ENCODE results near the gene SND1.
A peak's percentile ranks its signal among the peaks of the same experiment; 100 is the strongest.
"Not testable (repeated sequence)": the region's sequence is repeated elsewhere in the genome, so short reads cannot be mapped to it uniquely, and the experiment has no call there.

Gene SND1

DNA sequence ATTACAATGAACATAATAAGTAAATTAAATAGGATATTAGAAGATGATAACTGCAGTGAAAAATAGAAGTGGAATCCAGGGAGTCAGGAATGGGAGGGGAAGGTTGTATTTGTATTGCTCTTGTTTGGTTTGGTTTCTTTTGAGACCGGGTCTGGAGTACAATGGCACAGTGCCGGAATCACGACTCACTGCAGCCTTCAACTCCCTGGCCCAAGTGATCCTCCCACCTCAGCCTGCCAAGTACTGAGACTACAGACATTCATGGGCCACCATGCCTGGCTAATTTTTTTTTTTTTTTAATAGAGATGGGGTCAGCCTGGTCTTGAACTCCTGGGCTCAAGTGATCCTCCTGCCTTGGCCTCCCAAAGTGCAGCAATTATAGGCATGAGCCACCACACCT is 439.1 kb downstream of the SND1 start:
- DNase-seq: no peak

DNA sequence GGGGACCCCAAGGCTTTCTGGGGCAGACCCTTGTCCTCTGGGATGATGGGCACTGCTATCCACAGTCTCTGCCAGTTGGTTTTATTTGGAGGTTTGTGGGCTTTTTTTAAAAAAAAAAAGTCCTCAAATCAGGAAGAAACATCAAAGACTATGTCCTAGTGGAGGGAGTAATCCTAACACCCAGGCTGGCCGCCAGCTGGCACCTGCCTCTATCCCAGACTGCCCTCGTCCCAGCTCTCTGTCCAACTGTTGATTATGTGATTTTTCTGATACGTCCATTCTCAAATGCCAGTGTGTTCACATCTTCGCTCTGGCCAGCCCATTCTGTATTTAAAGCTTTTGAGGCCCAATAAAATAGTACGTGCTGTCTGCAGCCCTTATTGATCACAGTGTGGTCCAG is 440.2 kb downstream of the SND1 start:
- no peak for DNase-seq

DNA sequence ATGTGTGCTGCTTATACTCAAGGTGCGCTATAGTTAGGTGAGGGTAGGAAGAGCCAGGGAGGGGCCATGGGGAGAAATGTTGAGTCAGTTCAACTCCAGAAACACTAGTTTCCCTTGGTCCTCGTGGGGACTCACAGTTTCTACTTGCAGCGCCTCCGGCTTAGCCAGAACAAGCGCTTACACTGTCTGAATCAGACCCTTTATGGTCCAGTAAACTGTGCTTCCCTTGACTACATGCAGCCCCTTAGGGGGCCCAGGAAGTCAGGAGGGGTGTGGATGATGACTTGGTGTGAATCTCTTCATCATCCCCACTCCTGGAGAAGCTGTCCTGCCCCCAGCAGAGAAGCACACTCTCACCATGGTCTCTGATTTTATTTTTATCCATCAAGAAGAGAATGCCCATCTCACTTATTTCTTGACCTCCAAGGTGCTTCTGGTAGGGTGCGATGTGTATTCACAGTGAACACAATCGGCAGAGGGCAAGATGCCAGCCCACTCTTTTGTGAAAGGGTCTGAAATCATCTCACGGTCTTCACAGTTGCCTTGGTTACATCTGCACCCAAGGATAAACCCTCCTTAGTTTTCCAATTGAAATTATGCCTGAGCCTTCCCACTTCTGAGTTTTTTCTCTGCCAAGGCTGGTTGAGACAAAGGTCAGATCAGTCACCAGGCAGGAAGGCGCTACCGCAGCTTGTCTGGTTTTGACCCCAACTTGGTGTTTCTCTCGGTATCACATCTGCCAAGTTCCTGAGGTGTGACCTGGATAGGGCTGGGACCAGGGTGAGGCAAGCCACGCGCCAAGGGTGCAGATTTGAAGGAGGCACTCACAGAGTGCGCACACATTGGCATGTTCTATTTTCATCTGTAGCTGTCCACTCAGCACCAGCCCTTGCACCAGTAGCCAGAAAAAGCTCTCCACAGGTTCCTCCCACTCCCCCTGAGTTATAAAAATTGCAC is 441.9 kb downstream of the SND1 start:
- no peak for DNase-seq

DNA sequence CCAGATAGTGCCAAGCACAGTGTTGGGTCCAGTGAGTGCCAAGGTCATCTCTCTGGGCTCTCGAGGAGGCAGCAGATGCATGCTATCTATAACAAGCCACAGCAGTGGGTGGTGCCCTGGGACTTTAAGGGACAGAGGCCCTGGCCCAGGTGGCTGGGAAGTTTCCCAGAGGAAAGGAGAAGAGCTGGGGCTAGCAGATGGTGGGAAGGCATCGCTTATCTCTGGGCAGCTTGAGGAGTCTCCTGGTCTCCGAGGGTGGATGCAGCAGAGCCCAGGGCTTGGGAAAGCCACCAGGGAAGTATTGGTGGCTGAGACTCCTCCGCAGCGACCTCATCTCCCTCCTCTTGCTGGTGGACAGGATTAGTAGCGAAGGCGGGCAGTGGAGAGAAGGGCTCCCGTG is 442.7 kb downstream of the SND1 start:
- no peak for DNase-seq

DNA sequence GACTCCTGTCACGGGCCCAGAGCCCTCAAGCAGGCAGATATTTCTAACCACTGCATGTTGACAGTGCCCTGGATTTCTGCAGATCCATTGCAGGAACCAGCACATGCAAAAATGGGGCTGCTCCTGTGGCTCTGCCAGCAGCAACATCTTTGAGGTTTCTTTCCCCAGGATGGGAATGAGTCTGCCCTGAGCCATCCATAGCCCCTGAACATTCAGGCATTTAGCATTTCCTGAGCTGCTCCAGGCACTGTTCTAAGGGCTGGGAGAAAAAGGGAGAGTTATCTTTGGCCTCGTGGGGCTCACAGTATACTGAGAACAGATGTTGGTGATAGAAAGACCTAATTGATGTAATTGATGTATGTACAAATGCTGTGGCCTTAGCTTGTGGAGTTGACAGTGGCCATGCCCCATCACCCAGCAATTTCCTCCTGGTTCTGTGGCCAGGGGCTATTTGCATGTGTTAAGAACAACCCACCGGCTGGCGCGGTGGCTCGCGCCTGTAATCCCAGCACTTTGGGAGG is 445.3 kb downstream of the SND1 start:
- DNase-seq: no peak

DNA sequence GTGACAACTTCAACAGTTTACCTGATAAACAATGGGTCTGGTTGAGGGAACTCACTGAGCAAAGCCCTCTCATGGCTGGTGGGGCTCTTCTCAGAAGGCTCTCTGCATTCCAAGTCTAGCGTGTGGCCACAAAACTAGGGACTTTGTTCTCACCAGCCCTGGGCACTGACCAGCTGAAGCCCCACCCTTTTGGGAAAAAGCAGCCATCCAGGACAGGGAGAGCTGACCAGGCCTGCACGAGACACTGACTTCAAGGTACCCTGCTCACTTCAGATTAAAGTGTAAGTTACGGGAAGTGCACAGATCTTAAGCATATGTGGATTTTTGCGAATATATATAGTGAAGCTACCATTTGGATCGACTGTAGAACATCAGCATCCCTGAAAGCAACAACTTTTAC is 446.6 kb downstream of the SND1 start:
- no peak for DNase-seq

DNA sequence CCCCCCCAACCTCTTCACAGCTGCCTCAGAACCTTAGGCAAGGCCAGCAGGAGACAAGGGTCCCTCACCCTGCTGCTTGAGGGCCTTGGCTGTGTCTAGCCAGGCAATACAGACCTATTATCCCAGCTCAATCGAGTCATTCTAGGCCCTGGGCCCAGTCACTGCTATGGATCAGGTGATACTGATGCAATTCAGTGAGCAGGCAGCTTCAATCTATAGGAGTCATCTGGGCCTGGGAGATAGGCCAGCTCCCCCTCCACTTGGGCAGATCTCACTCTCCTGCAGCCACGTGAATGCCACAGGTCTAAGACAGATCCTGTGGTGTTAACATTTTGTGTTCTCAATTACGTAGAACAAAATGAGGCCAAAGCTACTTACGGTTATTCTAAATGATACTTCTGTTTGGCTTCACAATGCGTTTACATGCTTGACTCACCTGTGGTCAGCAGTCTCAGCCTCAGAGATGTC is 447.2 kb downstream of the SND1 start:
- DNase-seq: no peak

DNA sequence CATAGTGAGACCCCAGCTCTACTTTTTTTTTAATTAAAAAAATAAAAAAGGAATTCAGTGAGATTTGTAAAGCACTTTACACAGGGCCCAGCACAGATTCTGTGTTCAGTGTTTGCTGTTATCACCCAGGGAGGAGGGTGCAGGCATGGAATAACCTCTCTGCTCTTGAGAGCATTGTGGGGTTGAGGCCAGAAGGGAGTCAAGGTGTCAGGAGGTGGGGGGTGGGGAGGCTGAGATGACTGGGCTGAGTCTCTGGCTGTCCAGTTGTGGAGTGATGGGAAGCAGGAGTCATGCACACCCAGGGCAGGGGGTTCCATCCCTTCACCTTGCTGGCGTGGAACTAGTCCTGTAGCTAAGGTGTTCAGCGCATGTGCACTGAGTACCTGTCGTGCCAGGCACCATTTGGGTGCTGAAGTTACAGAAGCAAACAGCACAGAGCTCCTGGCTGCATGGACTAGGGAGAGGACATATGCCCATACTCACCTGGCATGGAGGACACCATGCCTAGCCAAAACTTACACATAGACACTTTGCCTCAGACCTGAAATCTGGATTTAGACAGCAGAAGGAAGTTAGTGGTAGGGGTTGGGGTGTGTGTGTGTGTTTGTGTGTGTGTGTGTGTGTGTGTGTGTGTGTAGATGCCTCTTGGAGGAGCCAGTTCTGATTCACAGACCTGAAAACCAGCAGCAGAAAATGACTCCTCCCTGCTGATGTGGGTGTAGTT is 448.4 kb downstream of the SND1 start:
- no peak for DNase-seq

DNA sequence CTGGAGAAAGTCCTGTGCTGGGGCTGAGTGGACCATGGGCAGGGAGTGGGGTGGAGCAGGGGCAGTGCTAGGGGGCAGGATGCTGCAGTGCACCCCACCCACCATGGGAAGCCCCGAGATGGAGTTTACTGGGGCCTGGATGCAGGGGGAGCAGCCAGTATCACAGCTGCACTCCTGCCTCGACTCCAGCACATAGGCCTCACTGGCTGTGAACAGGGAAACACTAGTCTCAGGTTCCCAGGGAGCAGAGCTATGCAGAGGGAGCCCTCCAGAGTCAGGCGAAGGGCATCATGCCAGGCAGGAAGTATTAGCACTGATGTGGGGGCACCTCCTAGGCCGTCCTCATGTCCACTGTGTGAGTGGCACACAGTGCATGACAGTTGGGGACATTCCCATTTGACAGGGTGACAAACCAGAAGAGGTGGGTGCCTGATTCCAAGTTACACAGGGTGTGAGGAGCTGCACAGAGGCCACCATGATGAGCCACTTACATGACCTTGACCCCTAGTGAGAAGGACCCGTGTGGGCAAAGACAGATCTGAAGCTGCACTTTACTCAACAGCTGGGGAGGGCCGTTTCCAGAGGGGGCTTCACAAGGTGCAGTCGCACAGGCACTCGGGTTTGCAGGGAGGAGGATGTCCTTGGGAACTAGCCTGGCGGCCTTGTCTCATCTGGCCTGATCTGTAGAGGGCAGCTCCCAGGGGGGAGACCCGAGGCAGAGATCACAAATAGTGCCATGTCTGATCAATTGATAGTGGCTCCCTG is 449.1 kb downstream of the SND1 start:
- no peak for DNase-seq

DNA sequence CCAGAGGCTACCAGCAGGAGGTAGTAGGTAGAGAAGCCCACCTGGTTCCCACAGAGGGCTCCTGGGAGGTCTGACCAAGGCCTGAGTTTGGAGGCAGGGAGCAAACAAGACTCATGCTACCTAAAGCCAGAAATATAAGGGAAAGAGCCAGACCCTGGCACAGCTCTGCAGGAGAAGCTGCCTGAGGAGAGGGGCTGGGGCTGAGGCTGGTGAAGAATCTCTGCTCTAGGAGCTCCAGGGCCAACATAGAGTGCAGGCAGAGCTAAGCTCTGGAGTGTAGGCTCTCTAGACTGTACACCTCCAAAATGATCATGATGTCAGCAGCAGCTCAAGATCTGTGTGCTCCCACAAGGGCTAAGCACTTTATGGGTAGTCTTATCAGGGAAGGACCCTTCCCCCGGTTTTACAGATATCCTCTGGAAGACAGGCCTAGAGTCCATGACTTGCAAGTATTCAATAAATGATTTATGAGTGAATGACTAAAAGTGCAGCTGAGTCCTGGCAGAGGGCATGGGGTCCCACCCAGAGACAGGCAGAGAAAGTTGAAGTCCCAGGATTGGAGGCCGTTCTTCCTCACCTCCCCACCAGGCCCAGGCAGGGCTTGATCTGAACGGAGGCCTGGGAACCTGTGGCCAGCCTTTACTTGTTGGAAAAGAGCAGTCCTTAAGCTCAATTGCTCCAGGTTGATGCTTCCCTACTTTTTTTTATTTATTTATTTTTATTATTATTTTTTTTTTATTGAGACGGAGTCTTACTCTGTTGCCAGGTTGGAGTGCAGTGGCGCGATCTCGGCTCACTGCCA is 450.7 kb downstream of the SND1 start:
- no peak for DNase-seq

DNA sequence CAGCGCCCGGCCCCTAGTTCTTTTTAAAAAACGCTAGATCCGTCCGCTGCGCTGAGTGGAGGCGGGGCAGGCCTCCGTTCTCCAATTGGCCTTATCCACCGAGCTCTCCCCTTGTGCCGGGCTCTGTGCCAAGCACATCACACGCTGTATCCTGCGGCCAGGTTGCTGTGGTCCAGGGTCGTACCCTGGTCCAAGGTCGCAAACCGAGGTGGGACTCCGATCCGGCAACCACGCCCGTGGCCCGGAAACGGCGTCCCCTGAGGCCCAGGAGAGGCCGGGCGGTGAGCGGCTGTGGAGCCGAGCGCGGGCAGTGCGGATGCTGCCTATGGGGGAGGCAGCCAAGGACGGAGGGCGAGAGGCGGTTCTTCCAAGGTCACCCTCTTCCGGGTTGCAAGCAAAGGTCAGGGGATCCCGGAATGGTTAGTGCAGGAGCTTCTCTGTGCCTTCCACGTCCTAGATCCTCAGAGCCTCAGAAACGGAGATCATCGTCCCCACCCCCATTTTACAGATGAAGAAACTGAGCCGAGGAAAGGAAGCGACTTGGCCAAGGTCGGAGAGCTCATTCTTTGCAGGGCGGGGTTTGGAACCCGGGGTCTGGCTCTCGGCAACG is 451.6 kb downstream of the SND1 start:
- DNase-seq: peak; percentile 9

DNA sequence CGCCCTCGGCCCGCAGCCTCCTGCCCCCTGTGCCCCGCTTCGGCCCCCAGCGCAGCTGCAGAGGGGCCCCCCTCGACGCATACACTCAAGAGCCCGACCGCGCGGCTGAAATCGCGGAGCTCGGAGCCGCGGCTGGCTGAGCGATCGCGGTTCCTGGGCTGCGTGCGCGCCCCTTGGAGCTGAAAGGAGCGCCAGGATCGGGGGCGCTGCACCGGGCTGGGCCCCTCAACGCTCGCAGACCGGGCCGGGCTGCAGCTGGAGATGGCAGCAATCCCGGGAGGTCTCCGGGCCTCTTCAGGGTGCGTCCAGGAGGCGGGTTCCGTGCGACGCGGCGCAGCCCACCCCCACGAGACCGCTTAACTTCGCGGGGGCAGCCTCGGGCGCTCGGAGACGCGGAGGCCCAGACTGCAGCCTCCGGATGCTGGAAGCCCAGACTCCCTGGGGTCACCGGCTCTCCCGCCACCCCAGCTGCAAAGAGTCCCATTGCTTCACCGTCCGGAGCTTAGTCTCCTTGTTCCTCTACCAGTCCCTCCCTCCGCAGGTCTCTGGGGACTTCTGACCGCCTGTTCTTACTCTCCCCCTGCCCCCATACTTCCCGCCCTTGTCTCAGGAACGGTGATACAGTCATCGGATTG is 452.2 kb downstream of the SND1 start:
- DNase-seq: no peak

DNA sequence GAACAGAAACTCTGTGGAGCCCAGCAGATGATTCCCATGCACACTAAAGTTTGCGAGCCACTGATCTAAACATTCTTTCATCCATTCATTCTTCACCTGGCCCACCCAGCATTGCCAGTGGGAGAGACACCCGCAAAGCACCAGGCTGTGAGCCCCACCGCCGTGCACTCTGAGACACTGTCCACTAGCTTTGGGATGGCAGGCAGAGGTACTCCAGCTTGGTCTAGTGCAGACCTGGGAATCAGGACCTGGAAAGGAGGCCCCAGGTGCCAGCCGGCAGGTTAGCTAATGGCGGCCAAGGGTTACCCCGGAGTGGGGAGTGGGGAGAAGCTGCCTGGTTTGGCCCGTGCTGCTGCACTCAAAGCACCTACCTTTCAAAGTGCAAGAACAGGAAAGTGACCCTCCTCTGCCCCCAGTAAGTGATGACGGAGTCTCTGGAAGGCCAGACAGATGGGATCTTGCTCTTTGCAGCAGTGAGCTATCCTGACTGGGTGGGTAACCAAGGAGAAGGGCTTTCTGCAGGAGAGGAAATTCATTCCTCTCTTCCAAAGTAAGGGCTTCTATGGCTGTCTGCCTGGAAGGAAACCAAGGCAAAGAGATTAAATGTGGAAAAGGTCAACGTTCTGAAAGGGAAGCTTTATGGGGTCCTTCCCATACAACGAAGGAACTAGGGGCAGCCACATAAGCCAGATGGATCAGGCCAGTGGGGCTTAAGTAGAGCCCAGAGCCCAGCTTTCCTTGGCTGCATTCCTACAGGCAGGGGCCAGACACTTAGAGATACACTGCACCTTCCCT is 453.4 kb downstream of the SND1 start:
- DNase-seq: no peak

DNA sequence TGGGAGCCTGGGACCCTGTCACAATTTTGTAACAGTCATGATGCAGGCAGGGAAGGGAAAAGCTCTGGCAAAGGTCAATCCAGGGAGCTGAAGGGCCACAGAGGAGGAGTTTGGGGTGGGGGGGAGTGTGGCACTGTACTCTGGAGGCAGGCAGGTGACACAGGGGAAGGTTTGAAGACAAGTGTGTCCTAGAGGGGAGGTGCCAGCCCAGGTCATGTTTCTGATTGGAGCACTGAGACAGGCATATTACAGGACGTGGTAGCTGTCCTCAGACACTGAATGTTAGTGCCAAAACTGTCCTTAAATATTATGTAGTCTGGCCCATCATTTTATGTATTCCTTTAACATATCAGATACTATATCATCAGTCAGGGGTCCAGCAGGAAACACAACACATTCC is 454.8 kb downstream of the SND1 start:
- DNase-seq: no peak

DNA sequence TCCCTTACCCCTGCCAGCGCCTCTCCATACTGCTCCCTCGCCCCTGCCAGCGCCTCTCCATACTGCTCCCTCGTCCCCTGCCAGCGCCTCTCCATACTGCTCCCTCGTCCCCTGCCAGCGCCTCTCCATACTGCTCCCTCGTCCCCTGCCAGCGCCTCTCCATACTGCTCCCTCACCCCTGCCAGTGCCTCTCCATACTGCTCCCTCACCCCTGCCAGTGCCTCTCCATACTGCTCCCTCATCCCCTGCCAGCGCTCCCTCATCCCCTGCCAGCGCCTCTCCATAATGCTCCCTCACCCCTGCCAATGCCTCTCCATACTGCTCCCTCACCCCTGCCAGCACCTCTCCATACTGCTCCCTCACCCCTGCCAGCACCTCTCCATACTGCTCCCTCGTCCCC is 455.5 kb downstream of the SND1 start:
- DNase-seq: not testable (repeated sequence)

DNA sequence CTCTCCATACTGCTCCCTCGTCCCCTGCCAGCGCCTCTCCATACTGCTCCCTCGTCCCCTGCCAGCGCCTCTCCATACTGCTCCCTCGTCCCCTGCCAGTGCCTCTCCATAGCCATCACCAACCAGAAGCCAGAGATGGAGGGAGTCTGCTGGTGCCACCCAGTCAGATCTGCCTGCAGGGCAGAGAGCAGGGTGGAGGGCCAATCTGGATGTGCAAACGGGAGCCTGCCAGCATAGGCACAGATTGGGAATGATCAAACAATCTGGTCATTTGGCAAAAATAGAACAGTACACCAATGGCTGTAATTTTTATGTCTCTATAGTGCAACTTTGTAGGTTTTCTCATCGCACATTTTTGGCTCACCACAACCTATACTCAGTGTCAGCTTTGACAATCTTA is 456.1 kb downstream of the SND1 start:
- DNase-seq: no peak

DNA sequence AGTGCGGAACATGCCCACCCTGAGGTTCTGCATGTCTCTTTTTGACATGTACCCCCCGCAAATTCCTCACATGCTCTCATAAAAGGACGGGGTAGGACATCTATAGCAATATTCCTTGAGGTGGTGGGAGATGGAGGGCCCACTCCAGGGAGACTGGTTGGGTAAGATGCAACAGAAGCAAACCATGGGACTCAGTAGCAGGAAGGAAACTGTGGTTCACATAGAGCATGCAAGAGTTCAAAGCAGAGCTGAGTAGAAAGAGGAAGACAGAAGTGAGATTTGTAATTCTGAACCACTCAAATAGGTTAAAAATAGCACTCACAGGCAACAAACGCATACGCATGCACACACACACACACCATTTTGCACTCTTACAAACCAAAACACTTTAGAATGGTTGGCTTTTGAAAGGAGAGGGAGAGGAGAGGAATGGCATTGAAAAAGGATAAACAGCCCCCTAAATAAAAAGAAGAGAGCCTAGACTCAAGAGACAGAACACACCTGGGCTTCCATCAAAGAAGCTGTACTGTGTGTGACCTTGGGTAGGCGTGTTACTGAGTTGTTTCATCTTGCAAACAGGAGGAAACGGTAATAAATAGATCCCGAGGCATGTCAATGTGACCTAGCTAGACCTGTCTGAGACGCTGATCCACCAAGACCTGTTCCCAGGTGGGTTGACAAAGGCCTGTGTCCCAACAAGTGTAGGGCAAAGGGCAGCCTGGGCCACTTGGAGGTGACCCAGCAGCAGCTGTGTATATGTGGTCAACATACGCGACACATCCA is 456.8 kb downstream of the SND1 start:
- DNase-seq: peak; percentile 50

DNA sequence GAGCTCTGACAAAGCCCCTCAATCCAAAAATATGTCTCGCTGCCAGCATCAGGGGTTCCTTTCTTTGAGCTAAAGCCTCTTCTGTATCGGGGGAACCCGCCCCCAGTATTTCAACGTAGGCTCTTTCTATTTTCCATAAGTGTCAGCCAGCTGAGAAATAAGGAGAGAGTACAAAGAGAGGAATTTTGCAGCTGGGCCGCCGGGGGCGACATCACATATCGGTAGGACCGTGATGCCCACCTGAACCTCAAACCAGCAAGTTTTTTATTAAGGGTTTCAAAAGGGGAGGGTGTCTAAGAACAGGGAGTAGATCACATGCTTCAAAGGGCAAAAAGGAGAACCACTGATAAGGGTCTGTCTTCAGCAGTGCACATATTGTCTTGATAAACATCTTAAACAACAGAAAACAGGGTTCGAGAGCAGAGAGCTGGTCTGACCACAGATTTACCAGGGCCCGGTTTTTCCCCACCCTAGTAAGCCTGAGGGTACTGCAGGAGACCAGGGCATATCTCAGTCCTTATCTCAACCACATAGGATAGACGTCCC is 457.5 kb downstream of the SND1 start:
- not testable (repeated sequence) for DNase-seq

Measured in CD4-positive, alpha-beta T cell treated with Interleukin-21 for 1 hour (primary cell).